GM12891 (cell line): ENCODE data around the gene PHETA1.
"Not testable (repeated sequence)": the region's sequence is repeated elsewhere in the genome, so short reads cannot be mapped to it uniquely, and the experiment has no call there.

Source experiments
- DNase-seq: peaks from one replicate; pipeline ENCODE4 v3.0.0; 2011; ENCODE audit warnings: low spot score; ENCODE audit not compliant: insufficient read length
- FAIRE-seq: peaks from 2 replicates; lab custom pipeline; 2011; peaks lifted over from hg19 to GRCh38; lab: Jason Lieb, UNC
- PAX5 ChIP-seq: IDR thresholded peaks from 2 replicates; pipeline ENCODE4 v1.6.1; 2011; ENCODE audit warnings: low read length, moderate library complexity, mild to moderate bottlenecking; ENCODE audit not compliant: insufficient read depth, severe bottlenecking
- POLR2A ChIP-seq: IDR thresholded peaks from 2 replicates; pipeline ENCODE4 v1.6.1; 2011; ENCODE audit warnings: low read depth, low read length, control low read depth
- POLR2AphosphoS5 ChIP-seq: IDR thresholded peaks from 2 replicates; pipeline ENCODE4 v1.6.1; 2011; ENCODE audit warnings: low read depth, low read length, control low read depth
- POU2F2 ChIP-seq: IDR thresholded peaks from 2 replicates; pipeline ENCODE4 v1.6.1; 2011; ENCODE audit warnings: low read depth, mild to moderate bottlenecking, control low read depth, low read length, moderate library complexity
- SPI1 ChIP-seq: IDR thresholded peaks from 2 replicates; pipeline ENCODE4 v1.6.1; 2011; ENCODE audit warnings: low read depth, low read length, control low read depth
- TAF1 ChIP-seq: IDR thresholded peaks from 2 replicates; pipeline ENCODE4 v1.6.1; 2011; ENCODE audit warnings: low read depth, low read length, control low read depth

PHETA1 gene

DNA sequence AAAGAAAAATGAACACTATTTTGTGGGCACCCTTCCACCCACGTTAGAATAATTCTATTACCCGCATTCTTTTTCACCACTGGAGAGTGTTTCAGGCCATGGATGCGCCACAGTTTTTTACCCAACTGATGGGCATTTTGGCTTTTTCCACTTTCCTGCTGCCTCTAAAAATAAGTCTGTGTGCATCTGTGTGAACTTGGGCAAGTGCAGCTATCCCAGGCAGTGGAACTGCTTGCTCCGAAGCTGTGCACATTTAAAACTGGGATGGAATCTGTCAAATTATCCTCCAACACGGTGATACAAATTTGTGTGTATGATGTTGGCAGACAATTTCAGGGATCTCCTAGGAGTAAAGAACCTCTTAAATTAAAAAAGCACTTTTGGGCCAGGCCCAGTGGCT is 31.5 kb downstream of the PHETA1 start:
- DNase-seq (no peak), FAIRE-seq (no peak)
- TF ChIP-seq POU2F2 (no peak), TAF1 (no peak), POLR2AphosphoS5 (no peak), SPI1 (no peak), POLR2A (no peak), PAX5 (no peak)

DNA sequence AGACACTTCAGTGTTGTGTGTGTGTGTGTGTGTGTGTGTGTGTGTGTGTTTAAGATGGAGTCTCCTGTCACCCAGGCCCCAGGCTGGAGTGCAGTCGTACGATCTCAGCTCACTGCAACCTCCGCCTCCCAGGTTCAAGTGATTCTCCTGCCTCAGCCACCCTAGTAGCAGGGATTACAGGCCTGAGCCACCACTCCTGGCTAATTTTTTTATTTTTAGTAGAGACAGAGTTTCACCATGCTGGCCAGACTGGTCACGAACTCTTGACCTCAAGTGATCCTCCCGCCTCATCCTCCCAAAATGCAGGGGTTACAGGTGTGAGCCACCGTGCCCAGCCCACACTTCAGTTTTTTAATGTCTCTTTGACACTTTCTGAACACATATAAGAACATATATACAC is 32.5 kb downstream of the PHETA1 start:
- FAIRE-seq, DNase-seq: not testable (repeated sequence)

DNA sequence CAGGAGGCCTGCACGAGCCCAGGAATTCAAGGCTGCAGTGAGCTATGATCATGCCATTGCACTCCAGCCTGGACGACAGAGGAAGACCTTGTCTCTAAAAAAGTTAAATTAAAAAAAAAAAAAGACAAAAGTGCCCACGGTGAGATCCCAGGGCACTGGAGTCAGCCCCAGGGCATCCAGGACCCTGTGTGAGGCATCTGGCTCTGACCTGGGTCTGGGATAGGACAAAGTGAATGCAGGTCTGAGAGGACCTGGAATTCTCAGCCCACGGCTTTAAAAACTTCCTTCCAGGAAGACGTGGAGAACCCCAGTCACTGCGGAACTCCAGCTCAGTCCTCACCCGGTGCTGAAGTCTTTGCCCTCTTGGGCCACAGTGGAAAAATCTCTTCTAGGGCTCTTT is 33.1 kb downstream of the PHETA1 start:
- TF ChIP-seq POLR2A (no peak), TAF1 (no peak), SPI1 (no peak)
- FAIRE-seq, result no peak
- no peak for DNase-seq

DNA sequence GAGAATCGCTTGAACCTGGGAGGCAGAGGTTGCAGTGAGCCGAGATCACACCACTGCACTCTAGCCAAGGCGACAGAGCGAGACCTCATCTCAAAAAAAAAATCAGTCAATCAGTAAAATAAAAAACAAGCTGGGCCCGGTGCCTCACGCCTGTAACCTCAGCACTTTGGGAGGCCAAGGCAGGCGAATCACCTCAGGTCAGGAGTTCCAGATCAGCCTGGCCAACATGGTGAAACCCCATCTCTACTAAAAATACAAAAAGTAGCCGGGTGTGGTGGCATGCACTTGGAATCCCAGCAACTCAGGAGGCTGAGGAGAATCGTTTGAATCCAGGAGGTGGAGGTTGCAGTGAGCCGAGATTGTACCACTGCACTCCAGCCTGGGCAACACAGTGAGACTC is 33.6 kb downstream of the PHETA1 start:
- DNase-seq, FAIRE-seq: not testable (repeated sequence)

DNA sequence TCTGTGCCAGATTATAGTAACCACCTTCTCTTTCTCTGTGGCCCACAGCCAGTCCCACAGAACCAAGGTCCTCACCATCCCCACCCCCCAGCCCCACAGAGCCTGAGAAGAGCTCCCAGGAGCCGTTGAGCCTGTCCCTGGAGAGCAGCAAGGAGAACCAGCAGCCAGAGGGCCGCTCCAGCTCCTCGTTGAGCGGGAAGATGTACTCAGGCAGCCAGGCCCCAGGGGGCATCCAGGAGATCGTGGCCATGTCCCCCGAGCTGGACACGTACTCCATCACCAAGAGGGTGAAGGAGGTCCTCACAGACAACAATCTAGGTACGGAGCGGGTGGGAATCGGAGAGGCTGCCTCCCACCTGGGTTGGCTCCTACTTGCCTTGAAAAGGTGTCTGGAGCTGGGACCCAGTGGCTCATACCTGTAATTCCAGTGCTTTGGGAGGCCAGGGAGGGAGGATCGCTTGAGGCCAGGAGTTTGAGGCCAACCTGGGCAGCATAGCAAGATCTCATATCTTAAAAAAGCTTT is 34.4 kb downstream of the PHETA1 start:
- FAIRE-seq (no peak), DNase-seq (no peak)
- TF ChIP-seq POLR2A, result no peak
- no peak for TF ChIP-seq TAF1
- TF ChIP-seq POU2F2, result no peak
- TF ChIP-seq PAX5, result no peak
- no peak for TF ChIP-seq POLR2AphosphoS5
- no peak for TF ChIP-seq SPI1

DNA sequence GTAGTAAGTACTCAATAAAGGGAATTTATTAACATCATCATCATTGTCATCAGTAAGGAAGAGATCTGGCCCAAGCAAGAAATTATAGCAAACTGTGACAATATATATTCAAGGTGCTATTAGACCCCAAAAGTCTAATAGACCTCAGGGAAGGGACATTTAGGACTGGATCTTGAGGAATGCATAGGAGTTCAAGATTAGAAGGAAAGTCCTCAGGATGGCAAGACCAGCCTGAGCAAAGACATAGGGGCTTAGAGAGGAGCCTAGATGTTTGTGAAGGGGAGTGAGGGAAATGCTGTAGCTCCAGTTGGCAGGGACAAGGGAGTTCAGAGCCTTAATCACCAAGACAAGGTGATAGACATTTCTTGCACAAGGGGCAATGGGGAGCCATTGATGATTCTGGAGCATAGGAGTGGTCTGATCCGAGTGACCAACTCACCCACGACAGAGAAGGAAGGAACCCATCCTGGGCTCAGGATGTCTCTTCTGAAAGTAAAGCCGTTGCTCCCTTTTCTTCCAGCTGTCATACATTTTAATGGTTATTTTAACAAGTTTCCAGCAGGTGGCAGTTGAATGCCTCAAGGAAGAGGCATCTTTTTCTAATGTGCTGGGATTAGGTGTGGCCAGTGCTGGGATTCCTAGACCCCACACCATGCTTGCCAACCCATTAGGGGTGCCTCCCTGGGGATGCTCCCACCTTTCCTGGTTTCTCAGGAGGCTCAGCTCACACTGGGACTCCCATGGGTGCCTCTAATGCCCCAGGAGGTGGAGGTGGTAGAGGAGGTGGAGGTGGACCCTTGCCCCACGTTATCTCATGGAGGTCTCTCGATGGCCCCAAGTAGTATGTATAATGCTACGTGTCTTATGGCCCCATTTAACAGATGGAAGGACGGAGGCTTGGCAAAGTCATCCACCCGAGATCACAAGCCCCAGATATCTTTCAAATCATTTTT is 37.8 kb downstream of the PHETA1 start:
- FAIRE-seq, result peak; percentile 41
- no peak for TF ChIP-seq TAF1
- no peak for TF ChIP-seq POLR2A
- no peak for TF ChIP-seq SPI1
- TF ChIP-seq POLR2AphosphoS5, result no peak
- no peak for TF ChIP-seq POU2F2
- no peak for TF ChIP-seq PAX5
- DNase-seq, result no peak

DNA sequence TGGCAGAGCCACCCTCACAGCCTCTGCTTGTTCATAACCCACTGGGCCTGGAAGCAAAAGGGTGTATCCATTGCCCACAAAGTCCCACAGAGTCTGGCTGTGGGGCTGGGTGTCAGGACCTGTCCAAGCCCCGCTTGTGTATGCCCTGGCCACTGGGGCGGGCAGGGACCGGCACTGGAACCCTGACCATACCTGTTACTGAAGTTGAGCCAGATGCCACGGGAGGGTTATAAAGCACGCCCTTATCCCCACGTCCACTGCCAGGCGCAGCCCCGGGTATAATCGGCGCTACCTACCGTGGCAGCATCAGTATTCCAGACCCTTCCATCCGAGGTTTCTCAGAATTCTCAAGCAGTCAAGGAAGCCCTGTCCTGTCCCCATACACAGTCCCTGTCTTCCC is 40.8 kb downstream of the PHETA1 start:
- TF ChIP-seq POU2F2 (no peak), SPI1 (no peak), POLR2A (no peak), TAF1 (no peak), PAX5 (no peak), POLR2AphosphoS5 (no peak)
- no peak for DNase-seq
- no peak for FAIRE-seq

DNA sequence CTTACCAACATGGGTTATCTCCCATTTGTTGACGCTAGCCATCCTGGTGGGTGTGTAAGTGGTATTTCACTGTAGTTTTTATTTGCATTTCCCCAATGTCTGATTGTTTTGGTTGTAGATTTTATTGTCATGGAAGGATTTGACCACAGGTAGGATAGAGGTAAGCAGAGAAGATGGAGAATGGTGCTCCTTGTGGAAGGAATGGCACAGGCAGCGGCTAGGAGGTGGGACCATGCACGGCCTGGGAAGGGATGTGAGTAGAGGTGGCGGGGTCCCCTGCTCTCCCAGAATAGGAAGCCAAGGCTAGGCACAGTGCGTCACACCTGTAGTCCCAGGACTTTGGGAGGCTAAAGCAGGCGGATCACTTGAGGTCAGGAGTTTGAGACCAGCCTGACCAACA is 41.4 kb downstream of the PHETA1 start:
- TF ChIP-seq POU2F2, result no peak
- no peak for TF ChIP-seq TAF1
- TF ChIP-seq PAX5, result no peak
- TF ChIP-seq POLR2A, result no peak
- TF ChIP-seq SPI1, result no peak
- TF ChIP-seq POLR2AphosphoS5, result no peak
- no peak for DNase-seq
- FAIRE-seq, result no peak

DNA sequence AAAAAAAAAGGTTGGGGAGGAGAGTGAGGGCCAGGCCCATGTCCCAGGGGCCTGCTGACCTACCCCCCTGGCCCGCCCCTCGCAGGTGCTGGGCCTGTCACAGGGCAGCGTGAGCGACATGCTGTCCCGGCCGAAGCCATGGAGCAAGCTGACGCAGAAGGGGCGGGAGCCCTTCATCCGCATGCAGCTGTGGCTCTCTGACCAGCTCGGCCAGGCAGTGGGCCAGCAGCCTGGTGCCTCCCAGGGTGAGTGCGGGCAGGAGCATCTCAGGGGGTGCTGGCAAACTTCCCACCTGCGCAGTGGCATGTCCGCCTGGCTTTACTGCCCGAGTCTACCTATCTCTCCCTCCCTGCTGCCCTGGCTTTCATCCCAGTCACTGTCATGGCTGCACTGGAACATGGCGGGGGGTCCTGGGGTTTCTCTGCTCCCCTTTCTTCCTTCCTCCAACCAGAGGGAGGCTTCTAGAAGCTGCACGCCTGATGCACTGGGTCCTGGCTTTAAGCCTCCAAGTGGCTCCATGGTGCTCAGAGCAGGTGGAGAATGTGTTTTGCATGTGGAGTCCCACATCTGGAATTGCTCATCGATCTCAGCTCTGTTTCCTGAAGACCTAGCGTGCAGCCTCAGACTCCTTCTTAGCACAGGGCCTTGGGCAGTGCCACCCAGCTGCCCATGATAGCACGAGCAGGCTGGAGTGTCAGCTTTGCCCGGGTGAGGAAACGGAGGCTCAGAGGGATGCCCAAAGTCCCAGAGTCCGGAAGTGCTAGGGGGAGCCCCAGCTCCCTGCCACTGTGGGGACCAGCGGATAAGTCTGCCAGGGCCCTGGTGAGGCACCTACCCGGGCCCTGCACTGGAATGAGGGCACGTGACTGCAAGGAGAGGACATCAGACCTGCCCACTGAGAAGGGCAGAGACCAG is 46.3 kb downstream of the PHETA1 start:
- no peak for DNase-seq
- TF ChIP-seq PAX5, result no peak
- no peak for TF ChIP-seq TAF1
- no peak for TF ChIP-seq POLR2AphosphoS5
- TF ChIP-seq SPI1, result no peak
- no peak for TF ChIP-seq POLR2A
- TF ChIP-seq POU2F2, result no peak
- FAIRE-seq, result no peak

DNA sequence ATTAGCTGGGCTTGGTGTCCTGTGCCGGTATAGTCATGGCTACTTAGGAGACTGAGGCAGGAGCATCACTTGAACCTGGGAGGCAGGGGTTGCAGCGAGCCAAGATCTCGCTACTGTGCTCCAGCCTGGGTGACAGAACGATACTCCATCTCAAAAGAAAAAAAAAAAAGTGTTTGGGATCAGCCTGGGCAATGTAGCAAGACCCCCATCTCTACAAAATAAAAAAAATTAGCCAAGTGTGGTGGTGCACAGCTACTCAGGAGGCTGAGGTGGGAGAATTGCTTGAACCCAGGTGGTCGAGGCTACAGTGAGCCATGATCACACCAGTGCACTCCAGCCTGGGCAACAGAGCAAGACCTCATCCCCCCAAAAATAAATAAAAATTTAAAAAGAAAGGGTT is 47.6 kb downstream of the PHETA1 start:
- DNase-seq, result no peak
- TF ChIP-seq POU2F2 (no peak), POLR2A (no peak), POLR2AphosphoS5 (no peak), PAX5 (no peak), TAF1 (no peak)
- no peak for FAIRE-seq
